ENCODE results near the gene P2RY1. TPM values are rescaled to one million over a fixed set of nuclear protein-coding genes. Genes with fewer than 3 reads are reported as not detected.

Gene P2RY1
- total RNA-seq, 1 donor, result 0.36 TPM

DNA sequence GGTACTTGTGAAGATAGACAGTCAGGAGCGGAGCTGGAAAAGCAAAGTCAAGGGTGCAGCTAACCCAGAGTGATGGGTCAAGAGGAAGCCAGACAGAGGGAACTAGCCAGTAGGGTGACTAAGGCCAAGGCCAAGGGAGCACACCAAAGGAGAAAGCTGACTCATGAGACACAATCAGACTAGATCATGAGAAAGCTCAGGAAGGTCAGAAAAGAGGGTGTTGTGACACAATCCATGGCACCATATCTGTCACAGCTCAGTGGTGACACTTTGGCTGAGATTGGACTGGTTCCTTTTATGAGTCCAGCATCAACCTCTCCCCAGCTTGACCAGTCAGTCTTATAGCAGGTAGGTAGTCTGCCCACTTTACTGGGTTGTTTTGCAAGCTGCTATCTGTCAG, 22.2 kb downstream of the P2RY1 start:
- Histone ChIP-seq H3K79me2 (ENCODE audit: insufficient read depth, low read length) (no peaks in the 10 kb centered on the region), H4K20me1 (ENCODE audit: insufficient read depth, low read length) (no peaks in the 10 kb centered on the region), H3K4me3 (ENCODE audit: insufficient read depth, low read length) (no peak overlapping the region), H3K27ac (ENCODE audit: low read depth, low read length) (no peak overlapping the region), H3K4me2 (ENCODE audit: insufficient read depth, low read length) (no peak overlapping the region), H3K27me3 (ENCODE audit: insufficient read depth, low read length) (no peaks in the 10 kb centered on the region), H3K36me3 (ENCODE audit: insufficient read depth, low read length) (no peaks in the 10 kb centered on the region), H3K9me3 (ENCODE audit: low read depth, low read length) (no peaks in the 10 kb centered on the region), H2AFZ (ENCODE audit: low read length) (no peak overlapping the region), H3K4me1 (ENCODE audit: insufficient read depth, low read length) (no peaks in the 10 kb centered on the region)
- TF ChIP-seq, protein P1, sequence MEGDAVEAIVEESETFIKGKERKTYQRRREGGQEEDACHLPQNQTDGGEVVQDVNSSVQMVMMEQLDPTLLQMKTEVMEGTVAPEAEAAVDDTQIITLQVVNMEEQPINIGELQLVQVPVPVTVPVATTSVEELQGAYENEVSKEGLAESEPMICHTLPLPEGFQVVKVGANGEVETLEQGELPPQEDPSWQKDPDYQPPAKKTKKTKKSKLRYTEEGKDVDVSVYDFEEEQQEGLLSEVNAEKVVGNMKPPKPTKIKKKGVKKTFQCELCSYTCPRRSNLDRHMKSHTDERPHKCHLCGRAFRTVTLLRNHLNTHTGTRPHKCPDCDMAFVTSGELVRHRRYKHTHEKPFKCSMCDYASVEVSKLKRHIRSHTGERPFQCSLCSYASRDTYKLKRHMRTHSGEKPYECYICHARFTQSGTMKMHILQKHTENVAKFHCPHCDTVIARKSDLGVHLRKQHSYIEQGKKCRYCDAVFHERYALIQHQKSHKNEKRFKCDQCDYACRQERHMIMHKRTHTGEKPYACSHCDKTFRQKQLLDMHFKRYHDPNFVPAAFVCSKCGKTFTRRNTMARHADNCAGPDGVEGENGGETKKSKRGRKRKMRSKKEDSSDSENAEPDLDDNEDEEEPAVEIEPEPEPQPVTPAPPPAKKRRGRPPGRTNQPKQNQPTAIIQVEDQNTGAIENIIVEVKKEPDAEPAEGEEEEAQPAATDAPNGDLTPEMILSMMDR (IDR thresholded peaks at IDR 0.05; ENCODE audit: extremely low read depth, low read depth, low read length), result no peak
- no peak for DNase-seq (ENCODE audit: insufficient read length, low spot score, missing footprints)

DNA sequence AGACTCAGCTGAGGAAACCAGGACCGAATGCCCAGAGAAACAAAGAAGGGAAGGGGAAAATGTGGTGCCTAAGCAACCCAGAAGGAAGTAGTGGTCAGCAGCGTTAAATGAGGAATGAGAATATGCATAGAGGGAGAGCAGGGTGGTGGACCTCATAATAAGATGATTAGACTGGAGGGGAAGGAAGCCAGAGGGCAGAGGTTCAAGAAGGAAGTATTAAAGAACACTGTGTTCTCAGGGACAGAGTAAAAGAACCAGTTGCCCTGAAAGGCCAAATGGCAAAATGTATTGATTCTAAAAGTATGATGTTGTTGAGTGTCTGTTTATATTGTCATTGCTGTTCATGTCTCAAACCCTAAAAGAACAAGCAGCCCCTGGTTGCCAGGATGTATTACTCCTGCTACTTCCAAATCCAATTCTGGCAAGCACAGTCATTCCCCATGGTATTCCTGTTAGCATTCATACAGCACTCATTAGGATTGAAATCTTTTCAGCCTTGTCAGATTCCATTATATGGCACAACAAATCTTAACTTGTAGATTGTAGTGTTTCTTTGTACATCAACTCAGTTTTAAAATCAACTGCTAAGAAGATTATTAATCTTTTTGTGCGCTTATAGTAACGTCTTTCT, 23.4 kb downstream of the P2RY1 start:
- TF ChIP-seq, protein P1 (IDR thresholded peaks at IDR 0.05; ENCODE audit: extremely low read depth, low read depth, low read length), result no peak
- H3K27ac ChIP-seq (ENCODE audit: low read depth, low read length), result no peak overlapping the region
- no peaks in the 10 kb centered on the region for H4K20me1 ChIP-seq (ENCODE audit: insufficient read depth, low read length)
- H3K27me3 ChIP-seq (ENCODE audit: insufficient read depth, low read length), result no peaks in the 10 kb centered on the region
- H3K4me1 ChIP-seq (ENCODE audit: insufficient read depth, low read length), result no peaks in the 10 kb centered on the region
- H3K4me2 ChIP-seq (ENCODE audit: insufficient read depth, low read length), result no peak overlapping the region
- H3K4me3 ChIP-seq (ENCODE audit: insufficient read depth, low read length), result no peak overlapping the region
- no peaks in the 10 kb centered on the region for H3K36me3 ChIP-seq (ENCODE audit: insufficient read depth, low read length)
- H3K9me3 ChIP-seq (ENCODE audit: low read depth, low read length), result no peaks in the 10 kb centered on the region
- no peak overlapping the region for H2AFZ ChIP-seq (ENCODE audit: low read length)
- H3K79me2 ChIP-seq (ENCODE audit: insufficient read depth, low read length), result no peaks in the 10 kb centered on the region
- no peak for DNase-seq (ENCODE audit: insufficient read length, low spot score, missing footprints)

- no peaks in the 10 kb centered on the region for H4K20me1 ChIP-seq (ENCODE audit: insufficient read depth, low read length)
- no peaks in the 10 kb centered on the region for H3K9me3 ChIP-seq (ENCODE audit: low read depth, low read length)
- no peaks in the 10 kb centered on the region for H3K4me1 ChIP-seq (ENCODE audit: insufficient read depth, low read length)
- no peak for DNase-seq (ENCODE audit: insufficient read length, low spot score, missing footprints)
- H3K27me3 ChIP-seq (ENCODE audit: insufficient read depth, low read length), result no peaks in the 10 kb centered on the region
- no peaks in the 10 kb centered on the region for H3K36me3 ChIP-seq (ENCODE audit: insufficient read depth, low read length)
- TF ChIP-seq, protein P1 (IDR thresholded peaks at IDR 0.05; ENCODE audit: extremely low read depth, low read depth, low read length), result no peak
- H3K27ac ChIP-seq (ENCODE audit: low read depth, low read length), result no peak overlapping the region
- no peak overlapping the region for H3K4me2 ChIP-seq (ENCODE audit: insufficient read depth, low read length)
- no peak overlapping the region for H3K4me3 ChIP-seq (ENCODE audit: insufficient read depth, low read length)
- H2AFZ ChIP-seq (ENCODE audit: low read length), result no peak overlapping the region
- H3K79me2 ChIP-seq (ENCODE audit: insufficient read depth, low read length), result no peaks in the 10 kb centered on the region
Observed at GRCh38 chr3:152860736-152861135, 25.8 kb downstream of the P2RY1 start.

GRCh38 chr3:152865668-152866245, 30.8 kb downstream of the P2RY1 start:
- H3K79me2 ChIP-seq (ENCODE audit: insufficient read depth, low read length), result no peaks in the 10 kb centered on the region
- no peaks in the 10 kb centered on the region for H3K9me3 ChIP-seq (ENCODE audit: low read depth, low read length)
- no peaks in the 10 kb centered on the region for H4K20me1 ChIP-seq (ENCODE audit: insufficient read depth, low read length)
- H2AFZ ChIP-seq (ENCODE audit: low read length), result no peak overlapping the region
- no peak overlapping the region for H3K27ac ChIP-seq (ENCODE audit: low read depth, low read length)
- H3K27me3 ChIP-seq (ENCODE audit: insufficient read depth, low read length), result no peaks in the 10 kb centered on the region
- H3K4me1 ChIP-seq (ENCODE audit: insufficient read depth, low read length), result no peaks in the 10 kb centered on the region
- DNase-seq (ENCODE audit: insufficient read length, low spot score, missing footprints), result no peak
- no peaks in the 10 kb centered on the region for H3K36me3 ChIP-seq (ENCODE audit: insufficient read depth, low read length)
- no peak overlapping the region for H3K4me3 ChIP-seq (ENCODE audit: insufficient read depth, low read length)
- TF ChIP-seq, protein P1 (IDR thresholded peaks at IDR 0.05; ENCODE audit: extremely low read depth, low read depth, low read length), result no peak
- no peak overlapping the region for H3K4me2 ChIP-seq (ENCODE audit: insufficient read depth, low read length)

Data from osteoblast (primary cell).